Measurements from ENCODE around the gene LYSMD3. TPM values are rescaled to one million over a fixed set of nuclear protein-coding genes. Genes with fewer than 3 reads are reported as not detected.

The LYSMD3 gene
- total and polyA plus RNA-seq, 9 of the 15 experiments (the other 6 are each of a cell fraction or from before 2014, with no cell fraction given), result 9.5 to 42.3 (median 20.7) TPM

GRCh38 chr5:90548069-90548593 is 18.7 kb upstream of the LYSMD3 start (continued):
- TF ChIP-seq ATF3 (IDR thresholded peaks at IDR 0.05) (peak; percentile 62; the same call in 1 of the 2 replicates), ATF3 (CRISPR knock-in tag; conservative IDR thresholded peaks at IDR 0.05) (no peak), ASH1L (IDR thresholded peaks at IDR 0.05; ENCODE audit: borderline replicate concordance, low read depth, partially characterized antibody) (no peak), TBP (optimal IDR thresholded peaks at IDR 0.05; ENCODE audit: low read depth, low read length) (peak; percentile 39), ZNF384 (IDR thresholded peaks at IDR 0.05; ENCODE audit: low read depth, low read length) (no peak), PCBP2 (IDR thresholded peaks at IDR 0.05; ENCODE audit: low read depth, low read length, poor library complexity, severe bottlenecking) (no peak), PHF20 (IDR thresholded peaks at IDR 0.05; ENCODE audit: partially characterized antibody) (no peak), MNT (conservative IDR thresholded peaks at IDR 0.05) (peak in 1 of 2 experiments; percentile 64; a peak in 1 of 4 replicates), ARID3B (CRISPR knock-in tag; IDR thresholded peaks at IDR 0.05; ENCODE audit: borderline replicate concordance) (no peak), FOXA3 (CRISPR knock-in tag; conservative IDR thresholded peaks at IDR 0.05 in 1 of 2, IDR thresholded peaks at IDR 0.05 in 1 of 2) (peak in 1 of 2 experiments; percentile 59; a peak in 1 of 4 replicates), ZNF507 (tag; conservative IDR thresholded peaks at IDR 0.05) (no peak), HDGF (IDR thresholded peaks at IDR 0.05) (no peak), HIVEP1 (CRISPR knock-in tag; IDR thresholded peaks at IDR 0.05) (no peak), BMI1 (IDR thresholded peaks at IDR 0.05; ENCODE audit: low read length) (0 out of 2 replicates have a peak, but pooled peaks have one; percentile 17), RFX1 (IDR thresholded peaks at IDR 0.05) (peak; percentile 88), TEAD4 (IDR thresholded peaks at IDR 0.05; ENCODE audit: low read length) (peak; percentile 9; the same call in 1 of the 2 replicates), TEAD4 (CRISPR knock-in tag; IDR thresholded peaks at IDR 0.05; ENCODE audit: borderline replicate concordance) (no peak), PTTG1 (tag; IDR thresholded peaks at IDR 0.05; ENCODE audit: low read depth) (no peak), DDX20 (tag; IDR thresholded peaks at IDR 0.05; ENCODE audit: low read depth) (no peak), ZFPM2 (CRISPR knock-in tag; IDR thresholded peaks at IDR 0.05) (no peak), FOSL1 (tag; conservative IDR thresholded peaks at IDR 0.05) (peak; percentile 70), HMG20B (CRISPR knock-in tag; IDR thresholded peaks at IDR 0.05) (no peak), FOXJ3 (CRISPR knock-in tag; IDR thresholded peaks at IDR 0.05) (peak; percentile 71), PRMT5 (CRISPR knock-in tag; IDR thresholded peaks at IDR 0.05) (no peak), TEAD1 (CRISPR knock-in tag; IDR thresholded peaks at IDR 0.05) (no peak), CBX3 (IDR thresholded peaks at IDR 0.05; ENCODE audit: borderline replicate concordance in 1 of 2, low read length in 2 of 2) (peak in 1 of 2 experiments; percentile 30; a peak in 1 of 3 replicates), MXI1 (IDR thresholded peaks at IDR 0.05; ENCODE audit: low read depth, low read length) (0 out of 2 replicates have a peak, but pooled peaks have one; percentile 29), EHMT2 (IDR thresholded peaks at IDR 0.05) (no peak)

All from K562 (cell line).